ENCODE measurements around the gene ZNF331.

DNA sequence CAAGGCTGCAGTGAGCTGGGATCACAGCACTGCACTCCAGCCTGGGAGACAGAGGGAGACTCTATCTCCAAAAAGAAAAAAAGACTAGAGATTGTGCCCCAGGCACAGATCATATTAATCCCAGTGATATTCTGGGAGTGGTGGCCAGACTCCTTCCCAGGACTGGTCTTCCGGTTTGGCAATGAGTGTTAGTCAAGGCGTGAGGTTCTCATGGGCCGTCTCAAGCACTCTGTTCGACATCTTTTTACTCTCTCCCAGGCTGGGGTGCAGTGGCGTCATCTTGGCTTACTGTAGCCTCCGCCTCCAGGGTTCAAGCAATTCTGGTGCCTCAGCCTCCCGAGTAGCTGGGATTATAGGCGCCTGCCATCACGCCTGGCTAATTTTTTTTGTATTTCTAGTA is 88.5 kb downstream of the ZNF331 start:
- TF ChIP-seq, protein P1, sequence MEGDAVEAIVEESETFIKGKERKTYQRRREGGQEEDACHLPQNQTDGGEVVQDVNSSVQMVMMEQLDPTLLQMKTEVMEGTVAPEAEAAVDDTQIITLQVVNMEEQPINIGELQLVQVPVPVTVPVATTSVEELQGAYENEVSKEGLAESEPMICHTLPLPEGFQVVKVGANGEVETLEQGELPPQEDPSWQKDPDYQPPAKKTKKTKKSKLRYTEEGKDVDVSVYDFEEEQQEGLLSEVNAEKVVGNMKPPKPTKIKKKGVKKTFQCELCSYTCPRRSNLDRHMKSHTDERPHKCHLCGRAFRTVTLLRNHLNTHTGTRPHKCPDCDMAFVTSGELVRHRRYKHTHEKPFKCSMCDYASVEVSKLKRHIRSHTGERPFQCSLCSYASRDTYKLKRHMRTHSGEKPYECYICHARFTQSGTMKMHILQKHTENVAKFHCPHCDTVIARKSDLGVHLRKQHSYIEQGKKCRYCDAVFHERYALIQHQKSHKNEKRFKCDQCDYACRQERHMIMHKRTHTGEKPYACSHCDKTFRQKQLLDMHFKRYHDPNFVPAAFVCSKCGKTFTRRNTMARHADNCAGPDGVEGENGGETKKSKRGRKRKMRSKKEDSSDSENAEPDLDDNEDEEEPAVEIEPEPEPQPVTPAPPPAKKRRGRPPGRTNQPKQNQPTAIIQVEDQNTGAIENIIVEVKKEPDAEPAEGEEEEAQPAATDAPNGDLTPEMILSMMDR (IDR thresholded peaks at IDR 0.05; ENCODE audit: low read depth, low read length) = no peak
- TF ChIP-seq EZH2phosphoT487 (IDR thresholded peaks at IDR 0.05; ENCODE audit: low read depth) = no peak
